Kidney epithelial cell (primary cell): ENCODE data around the gene EIF2S2. TPM values are rescaled to one million over a fixed set of nuclear protein-coding genes. Genes with fewer than 3 reads are reported as not detected.

ENCODE experiments used
- DNase-seq: peaks from one replicate; pipeline ENCODE4 v3.0.0-alpha.2; 2010; ENCODE audit warnings: low read depth
- H3K27me3 ChIP-seq: 2 replicates; pipeline ENCODE4 v1.6.0; 2011; ENCODE audit warnings: low read length; ENCODE audit not compliant: control insufficient read depth, insufficient read depth
- H3K36me3 ChIP-seq: 2 replicates; pipeline ENCODE4 v1.5.1; 2011; ENCODE audit warnings: low read length; ENCODE audit not compliant: control insufficient read depth, insufficient read depth
- H3K4me3 ChIP-seq: 2 replicates; pipeline ENCODE4 v1.5.1; 2011; ENCODE audit warnings: low read depth, mild to moderate bottlenecking, control low read depth, low read length
- total RNA-seq: library from RNA; depleted of rRNA; stranded (reverse); fragments of >200 nt; gene quantifications from 2 replicates; pipeline ENCODE4 v1.2.3, GENCODE V29; 2015
- TF ChIP-seq, protein P1 (sequence below): IDR thresholded peaks from 2 replicates; pipeline ENCODE4 v1.5.1; 2011; ENCODE audit warnings: mild to moderate bottlenecking, moderate library complexity, low read length, control low read depth, inconsistent platforms; ENCODE audit not compliant: insufficient read depth, poor library complexity, severe bottlenecking

EIF2S2 gene
- total RNA-seq, 1 donor from 2014 or later = 132 TPM

- no peak for DNase-seq
- H3K4me3 ChIP-seq = no peak overlapping the region
- H3K36me3 ChIP-seq = no peaks in the 10 kb centered on the region
- H3K27me3 ChIP-seq = no peaks in the 10 kb centered on the region
- TF ChIP-seq, protein P1, sequence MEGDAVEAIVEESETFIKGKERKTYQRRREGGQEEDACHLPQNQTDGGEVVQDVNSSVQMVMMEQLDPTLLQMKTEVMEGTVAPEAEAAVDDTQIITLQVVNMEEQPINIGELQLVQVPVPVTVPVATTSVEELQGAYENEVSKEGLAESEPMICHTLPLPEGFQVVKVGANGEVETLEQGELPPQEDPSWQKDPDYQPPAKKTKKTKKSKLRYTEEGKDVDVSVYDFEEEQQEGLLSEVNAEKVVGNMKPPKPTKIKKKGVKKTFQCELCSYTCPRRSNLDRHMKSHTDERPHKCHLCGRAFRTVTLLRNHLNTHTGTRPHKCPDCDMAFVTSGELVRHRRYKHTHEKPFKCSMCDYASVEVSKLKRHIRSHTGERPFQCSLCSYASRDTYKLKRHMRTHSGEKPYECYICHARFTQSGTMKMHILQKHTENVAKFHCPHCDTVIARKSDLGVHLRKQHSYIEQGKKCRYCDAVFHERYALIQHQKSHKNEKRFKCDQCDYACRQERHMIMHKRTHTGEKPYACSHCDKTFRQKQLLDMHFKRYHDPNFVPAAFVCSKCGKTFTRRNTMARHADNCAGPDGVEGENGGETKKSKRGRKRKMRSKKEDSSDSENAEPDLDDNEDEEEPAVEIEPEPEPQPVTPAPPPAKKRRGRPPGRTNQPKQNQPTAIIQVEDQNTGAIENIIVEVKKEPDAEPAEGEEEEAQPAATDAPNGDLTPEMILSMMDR = no peak
Observed at GRCh38 chr20:34045294-34045693, 66.7 kb downstream of the EIF2S2 start.

- no peaks in the 10 kb centered on the region for H3K36me3 ChIP-seq
- no peak for DNase-seq
- no peak overlapping the region for H3K4me3 ChIP-seq
- H3K27me3 ChIP-seq = no peaks in the 10 kb centered on the region
- TF ChIP-seq, protein P1 = no peak
Observed at GRCh38 chr20:34043025-34043424, 69.0 kb downstream of the EIF2S2 start.

DNA sequence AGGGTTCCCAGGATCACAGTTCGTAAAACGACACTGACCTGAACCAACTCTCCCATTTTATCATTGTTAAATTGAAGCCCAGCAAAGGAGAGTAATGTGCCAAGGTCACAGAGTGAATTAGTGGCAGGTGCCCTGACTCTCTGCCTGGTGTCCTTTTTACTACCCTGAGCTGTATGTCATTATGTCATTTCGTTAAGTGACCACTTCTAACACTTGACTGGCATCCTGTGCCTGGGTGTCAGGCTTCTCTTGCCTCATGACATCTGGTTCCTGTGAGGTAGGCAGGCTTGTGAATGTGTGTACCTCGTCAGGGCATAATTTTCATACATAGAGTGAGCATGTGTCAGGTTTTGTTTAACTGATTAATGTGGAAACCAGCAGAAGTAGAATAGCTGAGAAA is 69.8 kb downstream of the EIF2S2 start:
- TF ChIP-seq, protein P1 = no peak
- no peaks in the 10 kb centered on the region for H3K27me3 ChIP-seq
- no peak for DNase-seq
- no peak overlapping the region for H3K4me3 ChIP-seq
- H3K36me3 ChIP-seq = no peaks in the 10 kb centered on the region

DNA sequence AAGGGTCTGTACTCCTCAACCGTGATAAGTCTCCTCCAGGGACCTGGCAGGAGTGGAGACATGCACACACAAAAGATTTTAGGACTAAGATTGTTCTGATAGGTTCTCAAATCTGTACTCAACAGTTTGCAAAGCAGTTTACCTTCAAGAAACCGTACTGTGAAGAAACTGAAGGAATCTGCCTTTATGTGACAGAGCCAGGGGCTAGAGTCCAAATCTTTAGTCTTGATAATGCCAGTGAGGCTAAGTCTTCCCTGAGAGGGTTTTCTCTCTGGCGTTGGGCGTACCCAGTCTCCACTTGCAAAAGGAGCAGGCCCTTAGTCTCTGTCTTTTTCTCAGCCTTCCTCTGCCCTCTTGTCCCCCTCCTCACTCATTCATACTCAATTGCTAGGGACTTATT is 70.8 kb downstream of the EIF2S2 start:
- TF ChIP-seq, protein P1 = no peak
- no peaks in the 10 kb centered on the region for H3K36me3 ChIP-seq
- no peak for DNase-seq
- no peaks in the 10 kb centered on the region for H3K27me3 ChIP-seq
- no peak overlapping the region for H3K4me3 ChIP-seq

DNA sequence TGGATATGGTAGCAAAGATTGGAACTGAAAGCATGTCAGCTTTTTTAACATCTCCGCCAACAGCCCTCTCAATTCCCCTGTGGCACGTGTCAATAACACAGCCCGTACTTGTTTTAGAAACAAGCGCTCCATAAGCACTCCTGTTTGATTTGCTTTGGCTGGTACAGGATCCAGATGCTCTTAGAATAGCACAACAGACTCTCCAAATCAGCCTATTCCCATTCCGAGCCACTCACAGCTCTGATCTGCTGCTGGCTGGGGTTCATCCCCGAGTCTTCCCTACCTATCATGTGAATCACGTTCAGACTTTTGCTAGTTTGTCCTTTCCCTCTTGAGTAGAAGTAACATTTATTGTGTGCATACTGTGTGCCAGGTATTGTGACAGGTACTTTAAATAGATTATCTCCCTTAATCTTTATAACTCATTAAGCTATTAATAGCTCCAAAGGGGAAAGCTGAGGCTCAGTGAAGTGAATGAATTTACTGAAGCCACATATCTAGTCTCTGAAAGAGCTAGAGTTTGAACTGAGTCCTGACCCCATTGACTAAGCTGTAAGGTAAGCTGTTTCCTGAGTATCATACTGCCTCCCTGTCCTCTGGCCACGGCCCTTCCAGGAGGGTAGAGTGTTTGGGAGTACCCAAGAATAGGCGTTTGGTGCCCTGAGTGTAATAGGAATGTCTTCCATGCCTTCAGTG is 71.6 kb downstream of the EIF2S2 start:
- H3K4me3 ChIP-seq = no peak overlapping the region
- H3K36me3 ChIP-seq = no peaks in the 10 kb centered on the region
- TF ChIP-seq, protein P1 = no peak
- DNase-seq = no peak
- H3K27me3 ChIP-seq = no peaks in the 10 kb centered on the region

Other genes with a start within 250 kb of the EIF2S2 start
- 119 and 138 TPM in 2 replicates for gene RALY, start 118.3 kb downstream of the EIF2S2 start, total RNA-seq
- gene ASIP, start 129.2 kb upstream of the EIF2S2 start, total RNA-seq = not detected in 2 replicates
- 199 and 212 TPM in 2 replicates for gene AHCY, start 191.1 kb upstream of the EIF2S2 start, total RNA-seq